NB4 (cell line): Measurements from ENCODE around the gene JAKMIP1.

Experiments
- MYC ChIP-seq: IDR thresholded peaks from 2 replicates; pipeline ENCODE4 v1.6.1; 2011; ENCODE audit warnings: low read depth, low read length
- POLR2A ChIP-seq: IDR thresholded peaks from 2 replicates; pipeline ENCODE4 v1.6.1; 2011; ENCODE audit warnings: mild to moderate bottlenecking; ENCODE audit not compliant: insufficient read length; ENCODE audit errors: extremely low read depth
- TF ChIP-seq, protein P1 (sequence below): IDR thresholded peaks from one replicate; pipeline ENCODE4 v1.5.1; 2012; ENCODE audit warnings: low read depth, low read length
- TF ChIP-seq, protein P2 (sequence below): IDR thresholded peaks from 2 replicates; pipeline ENCODE4 v1.6.1; 2011; ENCODE audit warnings: low read depth, low read length

DNA sequence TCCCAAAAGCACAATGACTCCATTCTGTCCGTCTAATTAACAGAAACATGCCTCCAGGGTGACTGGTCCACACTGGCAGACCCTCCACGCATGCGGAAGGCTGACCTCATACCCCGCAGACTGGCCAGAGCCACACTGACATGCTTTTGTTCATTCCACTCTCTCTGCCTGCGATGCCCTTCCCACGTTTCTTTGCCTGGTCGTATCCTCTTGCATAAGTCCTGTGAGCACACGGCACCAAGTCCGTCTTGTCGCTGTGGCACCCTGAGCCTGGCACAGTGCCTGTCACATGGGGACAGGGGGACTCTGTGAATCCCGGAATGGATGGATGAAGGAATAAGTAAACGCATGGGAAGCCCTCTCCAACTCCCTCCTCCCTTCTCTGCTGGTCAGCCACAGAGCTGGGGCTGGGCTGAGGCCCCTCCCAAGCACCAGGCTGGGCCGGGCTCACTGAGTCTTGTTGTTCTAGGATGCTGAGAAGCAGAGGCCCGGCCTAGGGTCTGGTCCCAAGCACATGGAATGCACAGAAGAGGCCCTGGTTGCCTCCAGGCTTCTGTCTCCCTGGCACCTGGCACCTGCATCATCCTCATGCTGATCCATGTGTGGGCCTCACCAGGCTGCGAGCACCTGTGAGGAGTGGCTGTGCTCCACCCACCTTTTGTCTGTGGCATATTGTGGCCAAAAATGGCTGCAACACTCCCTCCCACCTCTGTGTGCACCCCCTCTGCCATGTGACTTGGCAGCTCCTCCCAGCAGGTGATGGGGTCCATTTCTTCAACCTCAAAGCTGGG is 143.2 kb downstream of the JAKMIP1 start:
- TF ChIP-seq, protein P1, sequence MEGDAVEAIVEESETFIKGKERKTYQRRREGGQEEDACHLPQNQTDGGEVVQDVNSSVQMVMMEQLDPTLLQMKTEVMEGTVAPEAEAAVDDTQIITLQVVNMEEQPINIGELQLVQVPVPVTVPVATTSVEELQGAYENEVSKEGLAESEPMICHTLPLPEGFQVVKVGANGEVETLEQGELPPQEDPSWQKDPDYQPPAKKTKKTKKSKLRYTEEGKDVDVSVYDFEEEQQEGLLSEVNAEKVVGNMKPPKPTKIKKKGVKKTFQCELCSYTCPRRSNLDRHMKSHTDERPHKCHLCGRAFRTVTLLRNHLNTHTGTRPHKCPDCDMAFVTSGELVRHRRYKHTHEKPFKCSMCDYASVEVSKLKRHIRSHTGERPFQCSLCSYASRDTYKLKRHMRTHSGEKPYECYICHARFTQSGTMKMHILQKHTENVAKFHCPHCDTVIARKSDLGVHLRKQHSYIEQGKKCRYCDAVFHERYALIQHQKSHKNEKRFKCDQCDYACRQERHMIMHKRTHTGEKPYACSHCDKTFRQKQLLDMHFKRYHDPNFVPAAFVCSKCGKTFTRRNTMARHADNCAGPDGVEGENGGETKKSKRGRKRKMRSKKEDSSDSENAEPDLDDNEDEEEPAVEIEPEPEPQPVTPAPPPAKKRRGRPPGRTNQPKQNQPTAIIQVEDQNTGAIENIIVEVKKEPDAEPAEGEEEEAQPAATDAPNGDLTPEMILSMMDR, result no peak
- TF ChIP-seq POLR2A, result no peak
- TF ChIP-seq, protein P2, sequence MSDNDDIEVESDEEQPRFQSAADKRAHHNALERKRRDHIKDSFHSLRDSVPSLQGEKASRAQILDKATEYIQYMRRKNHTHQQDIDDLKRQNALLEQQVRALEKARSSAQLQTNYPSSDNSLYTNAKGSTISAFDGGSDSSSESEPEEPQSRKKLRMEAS, result no peak
- TF ChIP-seq MYC, result no peak
